ENCODE results near the gene S1PR3.

GRCh38 chr9:89029788-89030187, 38.5 kb downstream of the S1PR3 start:
- TF ChIP-seq EZH2 (IDR thresholded peaks at IDR 0.05; ENCODE audit: low read length, missing control alignments): no peak
- TF ChIP-seq, protein P1, sequence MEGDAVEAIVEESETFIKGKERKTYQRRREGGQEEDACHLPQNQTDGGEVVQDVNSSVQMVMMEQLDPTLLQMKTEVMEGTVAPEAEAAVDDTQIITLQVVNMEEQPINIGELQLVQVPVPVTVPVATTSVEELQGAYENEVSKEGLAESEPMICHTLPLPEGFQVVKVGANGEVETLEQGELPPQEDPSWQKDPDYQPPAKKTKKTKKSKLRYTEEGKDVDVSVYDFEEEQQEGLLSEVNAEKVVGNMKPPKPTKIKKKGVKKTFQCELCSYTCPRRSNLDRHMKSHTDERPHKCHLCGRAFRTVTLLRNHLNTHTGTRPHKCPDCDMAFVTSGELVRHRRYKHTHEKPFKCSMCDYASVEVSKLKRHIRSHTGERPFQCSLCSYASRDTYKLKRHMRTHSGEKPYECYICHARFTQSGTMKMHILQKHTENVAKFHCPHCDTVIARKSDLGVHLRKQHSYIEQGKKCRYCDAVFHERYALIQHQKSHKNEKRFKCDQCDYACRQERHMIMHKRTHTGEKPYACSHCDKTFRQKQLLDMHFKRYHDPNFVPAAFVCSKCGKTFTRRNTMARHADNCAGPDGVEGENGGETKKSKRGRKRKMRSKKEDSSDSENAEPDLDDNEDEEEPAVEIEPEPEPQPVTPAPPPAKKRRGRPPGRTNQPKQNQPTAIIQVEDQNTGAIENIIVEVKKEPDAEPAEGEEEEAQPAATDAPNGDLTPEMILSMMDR (conservative IDR thresholded peaks at IDR 0.05 in 1 of 2, IDR thresholded peaks at IDR 0.05 in 1 of 2; ENCODE audit: low read depth in 1 of 2, low read length in 2 of 2): no peak
